ENCODE results near the gene CFAP20DC.

- TF ChIP-seq CTCF (IDR thresholded peaks at IDR 0.05 in 2 of 3, conservative IDR thresholded peaks at IDR 0.05 in 1 of 3; ENCODE audit: borderline replicate concordance in 1 of 3, insufficient read depth in 1 of 3, low read depth in 2 of 3, low read length in 2 of 3) (no peak), YY1 (IDR thresholded peaks at IDR 0.05; ENCODE audit: extremely low read depth, insufficient replicate concordance, low read depth, low read length) (no peak)
Measured at GRCh38 chr3:59027607-59028006, 22.2 kb downstream of the CFAP20DC start.

Measured in HCT116 (cell line).